Upper lobe of right lung (tissue), 1 donor: Measurements from ENCODE around the gene CLIP3. TPM values are rescaled to one million over a fixed set of nuclear protein-coding genes. Genes with fewer than 3 reads are reported as not detected.

Experiments used
- ATAC-seq: fragments of 200-7000 bp; cut with Tn5 transposase; one replicate; pipeline ENCODE4 v1.9.1; 2020; ENCODE audit warnings: mild to moderate bottlenecking, moderate library complexity
- DNase-seq: peaks from one replicate; pipeline ENCODE4 v3.0.0-alpha.2; 2020
- H3K27ac ChIP-seq: fragments of 200-600 bp; one replicate; pipeline ENCODE4 v1.8.0; 2022
- H3K27me3 ChIP-seq: fragments of 200-600 bp; one replicate; pipeline ENCODE4 v1.8.0; 2022; ENCODE audit warnings: mild to moderate bottlenecking
- H3K36me3 ChIP-seq: fragments of 200-600 bp; one replicate; pipeline ENCODE4 v1.8.0; 2022
- H3K4me1 ChIP-seq: fragments of 200-600 bp; one replicate; pipeline ENCODE4 v1.8.0; 2022
- H3K4me3 ChIP-seq: fragments of 200-600 bp; one replicate; pipeline ENCODE4 v1.8.0; 2022; ENCODE audit warnings: mild to moderate bottlenecking
- H3K9me3 ChIP-seq: fragments of 200-600 bp; one replicate; pipeline ENCODE4 v1.8.0; 2022
- CTCF ChIP-seq: fragments of 200-600 bp; IDR thresholded peaks from one replicate; pipeline ENCODE4 v1.8.0; 2022; ENCODE audit warnings: antibody characterized with exemption
- intact Hi-C: fragments of 100-400 bp; cut with DNase I; formaldehyde crosslinking; loops from one replicate; pipeline ENCODE4 v1.11.0; 2022
- total RNA-seq: library from RNA; stranded (reverse); fragmentation: NEBNext Ultra II Directional; extraction: Animal tissue kit (Norgen Biotek cat#: 25700); gene quantifications from one replicate; pipeline ENCODE4 v1.2.1, GENCODE V29; 2021
- donor health status: DM: no; HTN: yes; CAD: no; lungs with severe emphysema.

The CLIP3 gene
- total RNA-seq, 1 donor from 2014 or later = 10.5 TPM

GRCh38 chr19:35975608-35976214 lies 57.0 kb downstream of the CLIP3 start:
- intact Hi-C loops = no loop called here

GRCh38 chr19:35973487-35973886 lies 59.2 kb downstream of the CLIP3 start:
- DNase-seq (no peak), ATAC-seq (no peak)
- H3K9me3 ChIP-seq = no peaks in the 10 kb centered on the region
- H3K27ac ChIP-seq = no peak overlapping the region
- intact Hi-C loops = no loop called here
- H3K36me3 ChIP-seq = no peaks in the 10 kb centered on the region
- no peaks in the 10 kb centered on the region for H3K27me3 ChIP-seq
- no peak overlapping the region for H3K4me3 ChIP-seq
- no peak for TF ChIP-seq CTCF
- H3K4me1 ChIP-seq = no peaks in the 10 kb centered on the region

More at GRCh38 chr19:35975608-35976214, 57.0 kb downstream of the CLIP3 start:
- H3K27ac ChIP-seq = no peak overlapping the region
- no peaks in the 10 kb centered on the region for H3K27me3 ChIP-seq
- ATAC-seq (no peak), DNase-seq (no peak)
- no peak overlapping the region for H3K4me3 ChIP-seq
- H3K36me3 ChIP-seq = no peaks in the 10 kb centered on the region
- H3K9me3 ChIP-seq = no peaks in the 10 kb centered on the region
- H3K4me1 ChIP-seq = no peaks in the 10 kb centered on the region
- TF ChIP-seq CTCF = no peak

GRCh38 chr19:35966771-35967170 lies 65.9 kb downstream of the CLIP3 start:
- Histone ChIP-seq H3K36me3 (no peaks in the 10 kb centered on the region), H3K9me3 (no peaks in the 10 kb centered on the region), H3K27me3 (peaks cover 12% of the 10 kb centered on the region), H3K4me3 (no peak overlapping the region), H3K27ac (no peak overlapping the region), H3K4me1 (no peaks in the 10 kb centered on the region)
- no peak for TF ChIP-seq CTCF
- intact Hi-C loops = no loop called here
- ATAC-seq = no peak
- no peak for DNase-seq

Other genes starting within 250 kb of the CLIP3 start
- gene PRODH2, start 220.0 kb downstream of the CLIP3 start, total RNA-seq = not detected
- not detected for gene NPHS1, start 180.4 kb downstream of the CLIP3 start, total RNA-seq
- not detected for gene KIRREL2, start 176.0 kb downstream of the CLIP3 start, total RNA-seq
- 7.0 TPM for gene APLP1, start 164.3 kb downstream of the CLIP3 start, total RNA-seq
- 19.5 TPM for gene NFKBID, start 132.3 kb downstream of the CLIP3 start, total RNA-seq
- 44.0 TPM for gene HCST, start 130.3 kb downstream of the CLIP3 start, total RNA-seq
- 367 TPM for gene TYROBP, start 124.6 kb downstream of the CLIP3 start, total RNA-seq
- gene LRFN3, start 96.5 kb downstream of the CLIP3 start, total RNA-seq = 10.5 TPM
- gene SDHAF1, start 37.7 kb downstream of the CLIP3 start, total RNA-seq = 14.2 TPM
- 8.1 TPM for gene SYNE4, start 24.1 kb downstream of the CLIP3 start, total RNA-seq
- 18.7 TPM for gene ALKBH6, start 18.7 kb downstream of the CLIP3 start, total RNA-seq
- gene THAP8, start 21.4 kb upstream of the CLIP3 start, total RNA-seq = 5.2 TPM
- gene WDR62, start 22.0 kb upstream of the CLIP3 start, total RNA-seq = 0.93 TPM
- gene OVOL3, start 78.3 kb upstream of the CLIP3 start, total RNA-seq = not detected
- gene POLR2I, start 82.0 kb upstream of the CLIP3 start, total RNA-seq = 37.6 TPM
- 82.2 TPM for gene TBCB, start 82.6 kb upstream of the CLIP3 start, total RNA-seq
- 582 TPM for gene CAPNS1, start 107.2 kb upstream of the CLIP3 start, total RNA-seq
- gene COX7A1, start 119.6 kb upstream of the CLIP3 start, total RNA-seq = 79.4 TPM
- 6.4 TPM for gene ZNF565, start 181.8 kb upstream of the CLIP3 start, total RNA-seq
- 41.2 TPM for gene ZNF146, start 182.2 kb upstream of the CLIP3 start, total RNA-seq